Liver (tissue), 3 donors: ENCODE results near the gene SLC35E1.

Experiments
- EGR1 ChIP-seq, 2 donors: IDR thresholded peaks; 2 replicates each; pipeline ENCODE4 v1.6.1; 2016 to 2018; ENCODE audit warnings: antibody characterized with exemption in 2 of 2, low read depth in 2 of 2
- FOXA1 ChIP-seq: IDR thresholded peaks from 2 replicates; pipeline ENCODE4 v1.6.1; 2016; ENCODE audit warnings: antibody characterized with exemption
- JUND ChIP-seq, 2 donors: IDR thresholded peaks; 2 replicates each; pipeline ENCODE4 v1.6.1; 2016; ENCODE audit warnings: antibody characterized with exemption in 2 of 2
- NR2F2 ChIP-seq: IDR thresholded peaks from 2 replicates; pipeline ENCODE4 v1.6.1; 2016; ENCODE audit warnings: antibody characterized with exemption
- RAD21 ChIP-seq, 2 donors: IDR thresholded peaks; 2 replicates each; pipeline ENCODE4 v1.6.1; 2016; ENCODE audit warnings: antibody characterized with exemption in 2 of 2, mild to moderate bottlenecking in 2 of 2
- RXRA ChIP-seq, 2 donors: IDR thresholded peaks; 2 replicates each; pipeline ENCODE4 v1.6.1; 2017 to 2018; ENCODE audit warnings: antibody characterized with exemption in 2 of 2, mild to moderate bottlenecking in 1 of 2
- SP1 ChIP-seq: IDR thresholded peaks from 2 replicates; pipeline ENCODE4 v1.6.1; 2018; ENCODE audit warnings: antibody characterized with exemption, mild to moderate bottlenecking
- TAF1 ChIP-seq: conservative IDR thresholded peaks from 2 replicates; pipeline ENCODE4 v1.6.1; 2016; ENCODE audit warnings: antibody characterized with exemption, mild to moderate bottlenecking
- YY1 ChIP-seq: IDR thresholded peaks from 2 replicates; pipeline ENCODE4 v1.6.1; 2016; ENCODE audit warnings: antibody characterized with exemption, mild to moderate bottlenecking
- TF ChIP-seq, protein P1 (sequence below): fragments of 150-350 bp; IDR thresholded peaks from 2 replicates; pipeline ENCODE4 v1.5.1; 2017; ENCODE audit warnings: improper control_type of control experiment, low read depth, low read length; ENCODE audit not compliant: missing input control
- TF ChIP-seq, protein P2 (sequence below): IDR thresholded peaks from 2 replicates; pipeline ENCODE4 v1.6.1; 2016; ENCODE audit warnings: antibody characterized with exemption
- TF ChIP-seq, protein P3 (sequence below): IDR thresholded peaks from 2 replicates; pipeline ENCODE4 v1.6.1; 2016; ENCODE audit warnings: antibody characterized with exemption
- TF ChIP-seq, protein P4 (sequence below): IDR thresholded peaks from 2 replicates; pipeline ENCODE4 v1.6.1; 2016; ENCODE audit warnings: antibody characterized with exemption, mild to moderate bottlenecking
- TF ChIP-seq, protein P5 (sequence below): IDR thresholded peaks from 2 replicates; pipeline ENCODE4 v1.6.1; 2016; ENCODE audit warnings: antibody characterized with exemption
- donor health status: healthy.
- donor health status: healthy.

DNA sequence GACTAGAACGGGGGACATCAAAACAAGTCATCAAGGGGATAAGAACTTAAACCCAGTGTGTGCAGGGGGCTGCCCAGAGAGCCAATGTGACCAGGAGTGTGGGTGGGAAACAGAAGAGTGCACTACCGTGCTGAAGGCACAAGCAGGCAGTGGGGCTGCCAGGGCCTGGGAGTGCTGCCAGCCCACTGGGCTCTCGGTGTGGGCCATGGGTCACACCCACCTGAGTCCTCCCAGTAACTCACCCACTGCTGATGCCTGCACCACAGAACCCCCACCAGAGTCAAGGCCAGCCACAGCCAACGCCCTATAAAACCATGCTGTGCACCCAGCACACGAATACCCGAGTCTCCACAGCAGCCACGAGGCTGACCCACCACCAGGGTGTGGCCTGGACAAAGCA, 47.2 kb upstream of the SLC35E1 start:
- TF ChIP-seq, protein P1, sequence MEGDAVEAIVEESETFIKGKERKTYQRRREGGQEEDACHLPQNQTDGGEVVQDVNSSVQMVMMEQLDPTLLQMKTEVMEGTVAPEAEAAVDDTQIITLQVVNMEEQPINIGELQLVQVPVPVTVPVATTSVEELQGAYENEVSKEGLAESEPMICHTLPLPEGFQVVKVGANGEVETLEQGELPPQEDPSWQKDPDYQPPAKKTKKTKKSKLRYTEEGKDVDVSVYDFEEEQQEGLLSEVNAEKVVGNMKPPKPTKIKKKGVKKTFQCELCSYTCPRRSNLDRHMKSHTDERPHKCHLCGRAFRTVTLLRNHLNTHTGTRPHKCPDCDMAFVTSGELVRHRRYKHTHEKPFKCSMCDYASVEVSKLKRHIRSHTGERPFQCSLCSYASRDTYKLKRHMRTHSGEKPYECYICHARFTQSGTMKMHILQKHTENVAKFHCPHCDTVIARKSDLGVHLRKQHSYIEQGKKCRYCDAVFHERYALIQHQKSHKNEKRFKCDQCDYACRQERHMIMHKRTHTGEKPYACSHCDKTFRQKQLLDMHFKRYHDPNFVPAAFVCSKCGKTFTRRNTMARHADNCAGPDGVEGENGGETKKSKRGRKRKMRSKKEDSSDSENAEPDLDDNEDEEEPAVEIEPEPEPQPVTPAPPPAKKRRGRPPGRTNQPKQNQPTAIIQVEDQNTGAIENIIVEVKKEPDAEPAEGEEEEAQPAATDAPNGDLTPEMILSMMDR, result no peak
- TF ChIP-seq, protein P2, sequence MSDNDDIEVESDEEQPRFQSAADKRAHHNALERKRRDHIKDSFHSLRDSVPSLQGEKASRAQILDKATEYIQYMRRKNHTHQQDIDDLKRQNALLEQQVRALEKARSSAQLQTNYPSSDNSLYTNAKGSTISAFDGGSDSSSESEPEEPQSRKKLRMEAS, result no peak
- TF ChIP-seq JUND (IDR thresholded peaks at IDR 0.05), result no peak
- no peak for TF ChIP-seq EGR1 (IDR thresholded peaks at IDR 0.05; ENCODE audit: low read depth in 2 of 2)
- no peak for TF ChIP-seq YY1
- TF ChIP-seq, protein P3, sequence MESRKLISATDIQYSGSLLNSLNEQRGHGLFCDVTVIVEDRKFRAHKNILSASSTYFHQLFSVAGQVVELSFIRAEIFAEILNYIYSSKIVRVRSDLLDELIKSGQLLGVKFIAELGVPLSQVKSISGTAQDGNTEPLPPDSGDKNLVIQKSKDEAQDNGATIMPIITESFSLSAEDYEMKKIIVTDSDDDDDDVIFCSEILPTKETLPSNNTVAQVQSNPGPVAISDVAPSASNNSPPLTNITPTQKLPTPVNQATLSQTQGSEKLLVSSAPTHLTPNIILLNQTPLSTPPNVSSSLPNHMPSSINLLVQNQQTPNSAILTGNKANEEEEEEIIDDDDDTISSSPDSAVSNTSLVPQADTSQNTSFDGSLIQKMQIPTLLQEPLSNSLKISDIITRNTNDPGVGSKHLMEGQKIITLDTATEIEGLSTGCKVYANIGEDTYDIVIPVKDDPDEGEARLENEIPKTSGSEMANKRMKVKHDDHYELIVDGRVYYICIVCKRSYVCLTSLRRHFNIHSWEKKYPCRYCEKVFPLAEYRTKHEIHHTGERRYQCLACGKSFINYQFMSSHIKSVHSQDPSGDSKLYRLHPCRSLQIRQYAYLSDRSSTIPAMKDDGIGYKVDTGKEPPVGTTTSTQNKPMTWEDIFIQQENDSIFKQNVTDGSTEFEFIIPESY, result no peak
- TF ChIP-seq NR2F2, result no peak
- TF ChIP-seq RXRA (IDR thresholded peaks at IDR 0.05), result no peak
- TF ChIP-seq RAD21 (IDR thresholded peaks at IDR 0.05), result no peak
- TF ChIP-seq TAF1, result no peak
- TF ChIP-seq, protein P4, sequence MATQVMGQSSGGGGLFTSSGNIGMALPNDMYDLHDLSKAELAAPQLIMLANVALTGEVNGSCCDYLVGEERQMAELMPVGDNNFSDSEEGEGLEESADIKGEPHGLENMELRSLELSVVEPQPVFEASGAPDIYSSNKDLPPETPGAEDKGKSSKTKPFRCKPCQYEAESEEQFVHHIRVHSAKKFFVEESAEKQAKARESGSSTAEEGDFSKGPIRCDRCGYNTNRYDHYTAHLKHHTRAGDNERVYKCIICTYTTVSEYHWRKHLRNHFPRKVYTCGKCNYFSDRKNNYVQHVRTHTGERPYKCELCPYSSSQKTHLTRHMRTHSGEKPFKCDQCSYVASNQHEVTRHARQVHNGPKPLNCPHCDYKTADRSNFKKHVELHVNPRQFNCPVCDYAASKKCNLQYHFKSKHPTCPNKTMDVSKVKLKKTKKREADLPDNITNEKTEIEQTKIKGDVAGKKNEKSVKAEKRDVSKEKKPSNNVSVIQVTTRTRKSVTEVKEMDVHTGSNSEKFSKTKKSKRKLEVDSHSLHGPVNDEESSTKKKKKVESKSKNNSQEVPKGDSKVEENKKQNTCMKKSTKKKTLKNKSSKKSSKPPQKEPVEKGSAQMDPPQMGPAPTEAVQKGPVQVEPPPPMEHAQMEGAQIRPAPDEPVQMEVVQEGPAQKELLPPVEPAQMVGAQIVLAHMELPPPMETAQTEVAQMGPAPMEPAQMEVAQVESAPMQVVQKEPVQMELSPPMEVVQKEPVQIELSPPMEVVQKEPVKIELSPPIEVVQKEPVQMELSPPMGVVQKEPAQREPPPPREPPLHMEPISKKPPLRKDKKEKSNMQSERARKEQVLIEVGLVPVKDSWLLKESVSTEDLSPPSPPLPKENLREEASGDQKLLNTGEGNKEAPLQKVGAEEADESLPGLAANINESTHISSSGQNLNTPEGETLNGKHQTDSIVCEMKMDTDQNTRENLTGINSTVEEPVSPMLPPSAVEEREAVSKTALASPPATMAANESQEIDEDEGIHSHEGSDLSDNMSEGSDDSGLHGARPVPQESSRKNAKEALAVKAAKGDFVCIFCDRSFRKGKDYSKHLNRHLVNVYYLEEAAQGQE, result no peak
- TF ChIP-seq, protein P5, sequence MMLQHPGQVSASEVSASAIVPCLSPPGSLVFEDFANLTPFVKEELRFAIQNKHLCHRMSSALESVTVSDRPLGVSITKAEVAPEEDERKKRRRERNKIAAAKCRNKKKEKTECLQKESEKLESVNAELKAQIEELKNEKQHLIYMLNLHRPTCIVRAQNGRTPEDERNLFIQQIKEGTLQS, result no peak
- TF ChIP-seq FOXA1, result no peak
- TF ChIP-seq SP1, result no peak
